Myocyte (in vitro differentiated cells): ENCODE measurements around the gene OVCH1. TPM values are rescaled to one million over a fixed set of nuclear protein-coding genes. Genes with fewer than 3 reads are reported as not detected.
"Not testable (repeated sequence)": the region's sequence is repeated elsewhere in the genome, so short reads cannot be mapped to it uniquely, and the experiment has no call there.

Source experiments
- DNase-seq: peaks from one replicate; pipeline ENCODE4 v3.0.0-alpha.2; 2012; ENCODE audit warnings: low read depth
- total RNA-seq: library from RNA; depleted of rRNA; stranded (reverse); fragments of >200 nt; gene quantifications from 2 replicates; pipeline ENCODE4 v1.2.3, GENCODE V29; 2014

The OVCH1 gene
- total RNA-seq, 1 donor from 2014 or later = 0.64 TPM

DNA sequence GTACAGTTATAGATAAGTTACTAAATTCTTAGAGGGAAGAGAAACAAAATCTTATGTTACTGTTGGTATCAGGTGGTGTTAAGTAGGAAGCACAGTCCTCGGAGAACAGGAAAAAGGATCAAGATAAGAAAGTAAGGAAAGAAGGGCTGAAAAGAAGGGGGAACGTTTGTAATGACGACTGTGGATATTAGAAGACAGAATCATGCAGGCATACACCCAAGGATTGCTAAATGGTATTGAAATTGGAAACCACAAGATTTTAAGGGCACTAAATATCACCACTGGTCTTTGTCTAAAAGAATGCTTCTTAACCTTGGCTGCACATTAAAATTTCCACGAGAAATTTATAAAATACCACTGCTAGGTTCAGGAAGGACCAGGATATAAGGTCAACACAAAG lies 82.4 kb downstream of the OVCH1 start:
- DNase-seq = no peak

GRCh38 chr12:29414368-29414767 lies 83.1 kb downstream of the OVCH1 start:
- no peak for DNase-seq

DNA sequence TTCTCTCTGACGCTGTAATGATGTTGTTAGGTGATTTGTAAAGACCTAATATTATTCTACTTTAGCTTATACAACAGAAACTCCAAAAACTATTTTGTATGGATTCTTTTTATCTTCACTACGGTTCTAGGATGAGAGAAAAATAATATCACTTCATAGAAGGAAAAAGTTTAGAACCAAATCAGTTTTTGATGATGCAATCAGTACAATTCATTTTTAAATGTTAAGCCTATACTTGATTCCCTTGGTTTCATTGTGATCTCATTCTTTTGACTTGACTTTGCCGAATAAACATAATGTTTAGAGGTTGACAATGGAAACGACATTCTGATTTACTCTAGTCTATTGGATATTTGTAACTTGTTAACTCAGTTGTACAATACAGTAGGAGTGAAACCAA lies 91.9 kb downstream of the OVCH1 start:
- DNase-seq = no peak

DNA sequence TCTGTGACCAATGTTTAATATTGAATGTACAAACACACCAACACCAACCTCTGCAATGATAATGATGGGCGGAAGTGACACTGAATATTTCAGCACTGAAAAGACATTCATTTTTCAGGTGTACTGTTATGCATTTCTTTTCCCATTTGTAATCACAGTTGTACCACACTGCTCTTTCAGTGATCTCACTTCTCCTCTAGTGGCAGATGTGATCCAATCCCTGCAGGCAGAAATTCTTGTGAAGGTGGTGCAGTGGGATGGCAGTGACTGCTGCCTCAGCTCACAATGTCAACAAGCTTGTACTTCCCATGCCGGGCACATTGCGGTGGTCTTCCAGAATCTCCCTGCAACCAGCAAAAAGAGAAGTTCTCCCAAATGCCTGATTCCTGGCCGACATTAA lies 93.5 kb downstream of the OVCH1 start:
- DNase-seq = no peak

DNA sequence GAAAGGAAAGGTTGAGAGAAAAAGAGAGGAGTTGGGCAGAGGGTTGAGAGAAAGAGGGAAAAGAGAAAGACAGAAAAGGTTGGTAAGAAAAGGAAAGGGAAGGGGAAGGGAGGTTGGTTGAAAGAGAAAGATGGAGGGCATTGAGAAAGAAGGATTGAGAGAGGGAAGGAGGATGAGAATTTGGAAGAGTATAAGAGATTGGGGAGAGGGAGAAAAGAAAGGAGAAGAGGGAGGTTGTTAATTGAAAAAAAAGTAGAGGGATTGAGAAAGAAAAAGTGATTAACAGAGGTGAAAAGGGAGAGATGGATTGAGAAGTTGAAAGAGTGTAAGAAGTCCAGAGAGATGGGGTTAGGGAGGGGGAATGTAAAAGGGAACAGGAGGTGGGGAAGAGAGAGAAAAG lies 95.0 kb downstream of the OVCH1 start:
- DNase-seq = no peak

GRCh38 chr12:29398495-29398894 lies 99.0 kb downstream of the OVCH1 start:
- no peak for DNase-seq

- no peak for DNase-seq
Observed at GRCh38 chr12:29396774-29397173, 100.7 kb downstream of the OVCH1 start.

GRCh38 chr12:29395356-29395755 lies 102.1 kb downstream of the OVCH1 start:
- no peak for DNase-seq

GRCh38 chr12:29390419-29390818 lies 107.1 kb downstream of the OVCH1 start:
- DNase-seq = not testable (repeated sequence)

DNA sequence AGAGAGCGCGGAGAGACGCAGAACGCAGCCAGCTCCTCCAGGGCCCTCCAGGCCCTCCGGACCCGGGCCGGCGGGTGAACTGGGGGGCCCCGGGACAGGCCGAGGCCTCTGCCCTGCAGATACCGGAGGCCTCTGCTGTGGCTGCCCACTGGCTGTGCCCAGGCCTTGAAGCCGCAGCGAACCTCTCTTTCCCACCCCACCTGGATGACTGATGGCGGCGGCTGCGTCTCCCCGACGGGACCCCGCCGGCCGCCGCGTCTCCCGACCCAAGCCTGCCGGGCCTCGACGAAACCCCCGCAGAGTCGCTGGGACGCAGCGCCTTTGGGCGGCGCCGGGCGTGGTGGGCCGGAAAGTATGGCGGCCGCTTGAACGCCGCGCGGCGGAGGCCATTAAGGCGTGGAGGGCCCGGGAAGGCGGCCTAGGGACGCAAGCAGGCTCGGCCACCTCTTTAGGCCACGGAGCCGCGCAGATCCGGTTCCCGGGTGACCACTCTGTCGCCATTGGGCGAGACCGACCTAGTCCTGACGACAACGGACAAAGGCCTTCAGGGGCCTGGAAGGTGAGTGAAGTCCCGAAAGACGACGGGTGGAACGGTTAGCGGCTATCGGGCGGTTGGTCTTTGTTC lies 108.1 kb downstream of the OVCH1 start:
- no peak for DNase-seq

DNA sequence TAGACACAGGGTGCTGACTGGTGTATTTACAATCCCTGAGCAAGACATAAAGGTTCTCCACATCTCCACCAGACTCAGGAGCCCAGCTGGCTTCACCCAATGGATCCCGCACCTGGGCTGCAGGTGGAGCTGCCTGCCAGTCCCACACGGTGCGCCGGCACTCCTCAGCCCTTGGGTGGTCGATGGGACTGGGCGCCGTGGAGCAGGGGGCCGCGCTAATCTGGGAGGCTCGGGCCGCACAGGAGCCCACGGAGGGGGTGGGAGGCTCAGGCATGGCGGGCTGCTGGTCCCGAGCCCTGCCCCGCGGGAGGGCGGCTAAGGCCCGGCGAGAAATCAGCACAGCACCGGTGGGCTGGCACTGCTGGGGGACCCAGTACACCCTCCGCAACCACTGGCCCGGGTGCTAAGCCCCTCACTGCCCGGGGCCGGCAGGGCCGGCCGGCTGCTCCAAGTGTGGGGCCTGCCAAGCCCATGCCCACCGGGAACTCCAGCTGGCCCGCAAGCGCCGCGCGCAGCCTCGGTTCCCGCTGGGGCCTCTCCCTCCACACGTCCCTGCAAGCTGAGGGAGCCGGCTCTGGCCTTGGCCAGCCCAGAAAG lies 111.3 kb downstream of the OVCH1 start:
- not testable (repeated sequence) for DNase-seq

DNA sequence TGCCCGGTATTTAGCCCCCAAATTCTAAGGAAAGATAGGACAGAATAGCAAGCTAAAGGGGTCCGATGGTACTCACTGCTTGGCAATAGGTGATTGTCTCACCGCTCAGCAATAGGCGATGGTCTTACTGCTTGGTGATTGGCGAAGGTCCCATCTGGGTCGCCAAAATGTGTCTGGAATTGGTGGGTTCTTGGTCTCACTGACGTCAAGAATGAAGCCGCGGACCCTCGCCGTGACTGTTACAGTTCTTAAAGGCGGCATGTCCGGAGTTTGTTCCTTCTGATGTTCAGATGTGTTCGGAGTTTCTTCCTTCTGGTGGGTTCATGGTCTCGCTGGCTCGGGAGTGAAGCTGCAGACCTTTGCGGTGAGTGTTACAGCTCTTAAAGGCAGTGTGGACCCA lies 112.3 kb downstream of the OVCH1 start:
- DNase-seq = not testable (repeated sequence)

DNA sequence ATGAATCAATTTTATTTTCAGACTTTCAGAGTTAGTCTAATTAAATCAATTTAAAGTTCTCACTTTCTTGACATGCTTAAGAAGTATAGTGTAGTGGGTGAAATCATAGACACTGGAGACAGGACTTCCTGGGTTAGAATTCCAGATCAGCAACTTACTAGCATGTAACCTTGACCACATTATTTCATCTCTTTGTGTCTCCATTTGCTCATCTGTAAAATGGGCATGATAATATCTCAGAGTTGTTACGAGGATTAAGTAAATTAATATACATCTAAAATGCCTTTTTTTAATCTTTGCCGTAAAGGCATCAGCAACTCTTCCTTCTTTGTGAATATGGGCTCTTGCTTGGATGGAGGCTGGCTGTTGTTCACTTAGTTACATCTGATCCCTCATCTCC lies 115.2 kb downstream of the OVCH1 start:
- no peak for DNase-seq

DNA sequence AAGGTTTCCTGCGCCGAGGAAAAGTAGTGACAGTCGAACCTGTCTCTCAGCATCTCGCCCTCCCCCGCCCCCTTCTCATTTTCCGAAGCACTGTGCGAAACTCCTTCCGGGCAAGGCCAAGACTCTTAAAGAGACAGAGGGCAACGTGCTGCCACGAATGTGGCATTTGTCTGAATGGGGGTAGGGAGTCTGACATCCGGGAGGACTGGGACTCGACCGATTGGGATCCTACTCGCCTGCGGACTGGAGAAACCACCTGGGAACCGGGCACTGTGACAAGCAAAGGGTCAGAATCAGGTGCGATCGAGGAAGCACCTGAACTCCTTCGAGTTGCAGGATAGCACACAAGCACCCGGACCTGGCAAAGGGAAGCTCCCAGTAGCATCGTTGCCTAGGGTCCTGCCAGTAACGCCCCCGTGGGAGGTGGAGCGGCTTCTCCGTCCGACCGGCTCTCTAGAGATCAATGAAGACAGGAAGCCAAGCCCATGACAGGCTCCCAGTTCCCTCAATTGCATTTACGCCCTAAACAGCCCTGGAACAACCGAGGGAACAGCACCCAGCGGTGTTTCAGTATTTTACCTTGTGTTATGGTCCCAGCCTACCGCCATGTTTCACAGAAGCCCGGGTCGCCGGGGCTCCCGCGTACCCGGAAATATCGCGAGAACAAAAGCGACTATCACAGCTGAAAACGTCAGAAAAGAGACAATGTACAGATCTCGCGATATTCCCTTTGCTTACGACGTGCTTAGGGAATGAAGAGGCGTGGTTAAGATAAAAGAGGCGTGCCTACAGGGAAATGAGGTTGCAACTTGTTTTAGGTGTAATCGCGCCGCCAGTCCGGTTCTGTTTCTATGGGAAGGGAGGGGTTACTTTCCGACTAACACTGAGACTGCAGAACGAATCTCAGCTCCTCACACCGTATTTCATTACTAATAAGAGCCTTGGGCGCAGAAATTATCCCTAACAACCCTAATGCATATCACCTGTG lies 116.7 kb downstream of the OVCH1 start, which contains the start of gene ERGIC2:
Gene ERGIC2 (minus strand): TSS at position 637 of the 988 bp plus-strand sequence. CDS start 9,539 bp downstream, outside the sequence.
- peak; percentile 99 for DNase-seq

Other genes with a start within 250 kb of the OVCH1 start
- 109 and 157 TPM in 2 replicates for gene ERGIC2, start 116.5 kb downstream of the OVCH1 start, total RNA-seq